ENCODE results near the gene RBM4B.

Gene RBM4B

DNA sequence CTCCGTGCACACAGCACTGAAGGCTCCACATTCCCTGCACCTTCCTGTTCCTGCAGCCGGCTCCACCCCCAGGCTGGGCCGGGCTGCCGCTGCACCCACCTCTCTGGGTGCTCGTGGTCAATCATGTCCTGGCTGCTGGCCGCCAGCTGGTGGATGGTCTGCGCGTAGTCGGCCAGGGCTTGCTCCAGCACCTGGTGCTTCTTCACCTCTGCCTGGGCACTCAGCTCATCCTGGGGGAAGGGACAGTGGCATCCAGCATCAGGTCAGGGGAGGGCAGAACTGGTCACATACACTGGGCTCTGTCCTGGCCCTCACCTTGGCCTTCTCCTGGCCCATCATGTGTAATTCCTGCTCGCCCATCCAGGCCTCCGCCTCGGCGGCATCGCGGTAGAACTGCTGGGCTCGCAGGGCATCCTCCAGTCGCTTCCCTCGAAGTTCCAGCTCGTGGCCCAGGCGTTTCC, 15.2 kb upstream of the RBM4B start:
- TF ChIP-seq, protein P1, sequence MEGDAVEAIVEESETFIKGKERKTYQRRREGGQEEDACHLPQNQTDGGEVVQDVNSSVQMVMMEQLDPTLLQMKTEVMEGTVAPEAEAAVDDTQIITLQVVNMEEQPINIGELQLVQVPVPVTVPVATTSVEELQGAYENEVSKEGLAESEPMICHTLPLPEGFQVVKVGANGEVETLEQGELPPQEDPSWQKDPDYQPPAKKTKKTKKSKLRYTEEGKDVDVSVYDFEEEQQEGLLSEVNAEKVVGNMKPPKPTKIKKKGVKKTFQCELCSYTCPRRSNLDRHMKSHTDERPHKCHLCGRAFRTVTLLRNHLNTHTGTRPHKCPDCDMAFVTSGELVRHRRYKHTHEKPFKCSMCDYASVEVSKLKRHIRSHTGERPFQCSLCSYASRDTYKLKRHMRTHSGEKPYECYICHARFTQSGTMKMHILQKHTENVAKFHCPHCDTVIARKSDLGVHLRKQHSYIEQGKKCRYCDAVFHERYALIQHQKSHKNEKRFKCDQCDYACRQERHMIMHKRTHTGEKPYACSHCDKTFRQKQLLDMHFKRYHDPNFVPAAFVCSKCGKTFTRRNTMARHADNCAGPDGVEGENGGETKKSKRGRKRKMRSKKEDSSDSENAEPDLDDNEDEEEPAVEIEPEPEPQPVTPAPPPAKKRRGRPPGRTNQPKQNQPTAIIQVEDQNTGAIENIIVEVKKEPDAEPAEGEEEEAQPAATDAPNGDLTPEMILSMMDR (IDR thresholded peaks at IDR 0.05; ENCODE audit: low read depth, low read length, missing control alignments) = no peak
- in situ Hi-C loops (cut with HindIII; ENCODE audit: low sequenced_read_pairs) = no loop called here
- H3K4me3 ChIP-seq (ENCODE audit: low read depth, low read length) = no peak overlapping the region
- DNase-seq (ENCODE audit: low read depth) = no peak

DNA sequence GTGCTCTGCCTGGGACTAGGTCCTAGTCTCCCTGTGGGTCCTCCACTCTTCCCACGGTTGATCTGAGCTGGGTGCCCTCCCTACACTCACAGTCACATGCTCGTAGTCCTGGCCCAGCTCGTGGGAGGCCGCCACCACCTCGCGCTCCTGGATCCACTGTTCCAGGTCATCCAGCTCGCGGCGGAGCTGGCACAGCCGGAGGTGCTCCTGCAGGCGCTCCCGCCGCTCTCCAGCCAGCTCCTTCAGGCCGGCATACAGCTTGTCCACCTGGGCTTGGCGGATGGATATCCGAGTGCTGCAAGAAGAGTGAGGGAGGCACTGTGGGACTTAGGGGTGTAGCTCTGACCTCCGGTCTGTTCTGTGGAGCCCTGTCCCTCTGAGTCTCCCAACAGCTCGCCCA, 14.8 kb upstream of the RBM4B start:
- TF ChIP-seq, protein P1 (IDR thresholded peaks at IDR 0.05; ENCODE audit: low read depth, low read length, missing control alignments) = no peak
- no peak for DNase-seq (ENCODE audit: low read depth)
- no peak overlapping the region for H3K4me3 ChIP-seq (ENCODE audit: low read depth, low read length)
- in situ Hi-C loops (cut with HindIII; ENCODE audit: low sequenced_read_pairs) = no loop called here

DNA sequence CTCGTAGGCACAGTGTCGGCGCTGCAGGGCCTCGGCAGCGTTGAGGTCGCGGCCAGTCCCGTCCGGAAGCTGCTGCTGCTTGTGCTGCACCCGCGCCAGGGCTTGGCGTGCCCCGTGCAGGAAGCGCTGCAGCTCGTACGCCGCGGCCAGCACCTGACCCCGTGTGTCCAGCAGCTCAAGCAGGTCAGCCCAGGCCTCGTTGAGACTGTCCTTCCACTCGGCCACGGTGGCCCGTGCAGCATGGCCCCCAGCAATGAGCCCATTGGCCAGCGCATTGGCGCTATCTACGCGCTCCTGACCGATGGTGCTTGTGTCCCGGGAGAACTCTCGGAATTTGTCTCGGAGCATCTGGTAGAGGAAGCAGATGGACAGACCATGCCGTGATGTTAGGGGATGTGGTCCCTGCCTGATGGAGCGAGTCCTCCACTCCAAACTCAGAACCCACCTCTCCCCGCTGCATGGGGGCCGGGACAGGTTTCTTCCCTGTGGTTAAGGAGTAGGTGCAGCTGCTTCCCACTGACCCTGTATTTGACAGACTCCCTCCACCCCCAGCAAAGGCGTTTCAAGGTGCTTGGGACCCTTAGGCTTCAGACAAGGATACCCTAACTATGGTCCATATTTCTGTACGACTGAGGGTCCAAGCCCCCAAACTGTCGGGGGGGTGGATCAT, 13.8 kb upstream of the RBM4B start:
- H3K4me3 ChIP-seq (ENCODE audit: low read depth, low read length) = no peak overlapping the region
- no peak for DNase-seq (ENCODE audit: low read depth)
- TF ChIP-seq, protein P1 (IDR thresholded peaks at IDR 0.05; ENCODE audit: low read depth, low read length, missing control alignments) = no peak
- in situ Hi-C loops (cut with HindIII; ENCODE audit: low sequenced_read_pairs) = no loop called here

DNA sequence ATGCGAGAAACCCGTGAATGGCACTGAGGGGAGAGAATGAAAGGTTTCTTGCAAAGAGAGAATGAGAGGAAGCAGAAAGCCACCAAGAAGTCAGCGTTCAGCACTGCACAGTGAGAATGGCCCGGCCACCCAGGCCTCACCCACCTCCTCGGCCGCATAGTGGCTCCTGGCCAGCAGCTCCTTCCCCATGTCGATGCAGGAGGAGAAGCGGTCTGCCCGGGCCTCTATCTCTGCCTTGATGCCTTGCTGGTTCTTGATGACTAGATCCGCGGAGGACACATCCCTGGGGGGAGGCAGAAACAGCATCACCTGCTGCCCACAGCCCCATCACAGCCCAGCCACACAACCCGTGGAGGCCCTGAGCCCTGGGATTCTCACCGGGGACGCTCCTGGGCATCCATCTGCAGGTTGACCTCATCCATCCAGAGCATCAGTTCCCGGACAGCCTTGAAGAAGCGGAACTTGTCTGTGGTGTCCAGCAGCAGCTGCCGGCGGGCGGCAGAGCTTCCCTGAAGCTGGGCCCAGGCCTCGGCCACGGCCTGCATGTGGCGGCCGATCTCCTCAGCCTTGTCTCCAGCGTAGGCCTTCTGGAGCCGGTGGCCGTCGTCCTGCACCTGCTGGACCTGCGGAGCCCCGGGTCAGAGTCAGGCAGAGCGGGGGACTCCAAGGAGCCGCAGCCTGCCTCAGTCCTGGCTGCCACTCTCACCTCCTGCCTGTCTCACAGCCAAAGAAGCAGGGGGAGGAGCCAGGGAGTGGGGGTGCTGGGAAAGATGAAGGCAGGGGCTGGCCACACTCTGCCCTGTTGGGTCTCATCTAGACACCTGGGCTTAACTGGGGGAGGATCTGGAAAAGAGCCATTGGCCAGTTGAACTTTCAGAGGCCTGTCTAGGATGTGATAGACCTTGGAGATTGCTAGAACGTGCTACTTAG, 12.2 kb upstream of the RBM4B start:
- in situ Hi-C loops (cut with HindIII; ENCODE audit: low sequenced_read_pairs) = no loop called here
- DNase-seq (ENCODE audit: low read depth) = no peak
- no peak overlapping the region for H3K4me3 ChIP-seq (ENCODE audit: low read depth, low read length)
- TF ChIP-seq, protein P1 (IDR thresholded peaks at IDR 0.05; ENCODE audit: low read depth, low read length, missing control alignments) = no peak

DNA sequence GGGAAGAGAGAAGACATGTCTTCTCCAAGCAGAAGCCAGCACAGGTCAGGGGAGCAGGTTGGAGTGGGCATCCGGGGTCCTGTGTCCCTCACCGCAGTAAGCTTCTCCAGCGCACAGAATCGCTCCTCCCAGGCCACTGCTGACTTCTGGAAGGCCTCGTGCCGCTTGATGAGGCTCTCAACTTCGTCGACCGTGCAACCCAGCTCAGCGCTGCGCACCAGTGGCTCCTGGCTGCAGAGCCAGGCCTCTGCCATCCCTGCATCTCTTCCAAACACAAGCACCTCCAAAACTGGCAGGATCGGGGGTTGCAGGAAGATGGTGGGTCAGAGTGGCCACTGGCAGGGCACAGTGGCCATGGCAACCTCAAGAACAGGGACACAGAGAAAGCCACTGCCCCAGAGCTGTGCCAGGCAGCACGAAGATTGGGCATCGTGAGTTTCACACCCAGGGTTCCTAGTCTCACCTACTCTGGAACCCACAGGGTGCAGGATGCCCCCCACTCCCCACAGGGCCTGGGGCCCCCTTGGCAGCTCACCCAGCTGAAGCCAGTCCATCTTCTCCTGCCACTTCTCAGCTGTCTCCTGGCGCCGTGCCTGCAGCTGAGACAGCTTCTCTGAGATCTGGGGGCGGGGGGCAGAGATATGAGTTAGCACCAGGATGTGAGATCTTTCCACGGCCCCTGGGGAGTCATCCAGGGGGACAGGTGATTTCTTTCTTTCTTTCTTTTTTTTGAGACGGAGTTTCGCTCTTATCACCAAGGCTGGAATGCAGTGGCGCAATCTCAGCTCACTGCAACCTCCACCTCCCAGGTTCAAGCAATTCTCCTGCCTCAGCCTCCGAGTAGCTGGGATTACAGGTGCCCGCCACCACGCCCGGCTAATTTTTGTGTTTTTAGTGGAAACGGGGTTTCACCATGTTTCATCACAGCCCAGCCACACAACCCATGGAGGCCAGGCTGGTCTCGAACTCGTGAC, 11.2 kb upstream of the RBM4B start:
- DNase-seq (ENCODE audit: low read depth) = no peak
- in situ Hi-C loops (cut with HindIII; ENCODE audit: low sequenced_read_pairs) = no loop called here
- TF ChIP-seq, protein P1 (IDR thresholded peaks at IDR 0.05; ENCODE audit: low read depth, low read length, missing control alignments) = no peak

DNA sequence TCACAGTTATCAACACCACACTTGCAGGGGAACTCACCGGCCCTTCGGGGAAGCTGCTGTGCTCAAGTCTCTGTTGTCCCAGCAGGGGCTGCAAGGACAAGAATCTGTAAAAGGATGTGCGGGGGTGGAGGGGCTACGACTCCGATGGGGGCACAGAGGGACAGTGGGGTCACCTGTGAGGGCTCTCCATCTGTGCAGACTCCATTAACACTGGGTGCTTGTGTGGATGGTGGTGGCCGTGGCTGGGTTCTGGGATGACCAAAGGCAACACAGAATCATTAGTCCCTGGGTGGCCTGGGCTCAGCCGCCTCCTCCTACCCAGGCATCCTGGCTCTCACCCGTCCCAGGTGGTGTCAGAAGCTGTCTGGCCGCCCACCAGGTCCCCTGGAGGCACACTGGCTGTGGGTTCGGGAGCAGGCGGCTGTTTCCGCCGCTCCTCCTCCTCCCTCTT, 10.2 kb upstream of the RBM4B start:
- TF ChIP-seq, protein P1 (IDR thresholded peaks at IDR 0.05; ENCODE audit: low read depth, low read length, missing control alignments) = no peak
- no peak overlapping the region for H3K4me3 ChIP-seq (ENCODE audit: low read depth, low read length)
- DNase-seq (ENCODE audit: low read depth) = no peak
- in situ Hi-C loops (cut with HindIII; ENCODE audit: low sequenced_read_pairs) = no loop called here

More for the DNA sequence above, 11.2 kb upstream of the RBM4B start:
- no peak overlapping the region for H3K4me3 ChIP-seq (ENCODE audit: low read depth, low read length)

Measured in astrocyte of the cerebellum (primary cell).